K562 (cell line): ENCODE results near the gene AKR1C4. TPM values are rescaled to one million over a fixed set of nuclear protein-coding genes. Genes with fewer than 3 reads are reported as not detected.
A peak's percentile ranks its signal among the peaks of the same experiment; 100 is the strongest.

Source experiments
- ATAC-seq: fragments of 200-7000 bp; cut with Tn5 transposase; 3 replicates; pipeline ENCODE4 v1.9.1; 2020; ENCODE audit warnings: moderate library complexity
- BruUV-seq: library from RNA; stranded (reverse); fragments of 400-500 nt; replicated peaks from 2 replicates; lab custom pipeline; 2021; lab: Mats Ljungman, UMichigan
- CTCF ChIA-PET: fragments of 300-600 bp; formaldehyde crosslinking; extraction: SDS; loops from one replicate; lab custom pipeline; 2021; ENCODE audit warnings: low intra/inter-chr PET ratio; lab: Yijun Ruan, JAX
- POLR2A ChIA-PET: fragments of 300-600, 350-650 bp; sonication (Branson Sonifier 250); formaldehyde crosslinking; extraction: SDS; loops from one replicate; lab custom pipeline; 2021; ENCODE audit warnings: antibody characterized with exemption, inconsistent platforms; lab: Yijun Ruan, JAX
- DNase-seq, 4 experiments: peaks; one replicate each; pipeline versions ENCODE4 v3.0.0 to v3.0.0-alpha.2; 2011 to 2018; ENCODE audit warnings: low spot score in 3 of 4, mixed read lengths in 3 of 4; ENCODE audit errors: extremely low read depth in 1 of 4
- FAIRE-seq: peaks from 2 replicates; lab custom pipeline; 2011; peaks lifted over from hg19 to GRCh38; lab: Jason Lieb, UNC
- H2AFZ ChIP-seq: 2 replicates; pipeline ENCODE4 v1.6.0; 2011; ENCODE audit warnings: low read depth, low read length, control low read depth, inconsistent platforms
- H3K27ac ChIP-seq: fragments of 200-600 bp; 3 replicates; pipeline ENCODE4 v1.8.0; 2011; ENCODE audit warnings: low read depth, mild to moderate bottlenecking, control low read depth, inconsistent platforms, low read length, moderate library complexity, mixed read lengths; ENCODE audit errors: extremely low read depth
- H3K27me3 ChIP-seq, 2 experiments: fragments of 300-600 bp in 1 of 2; 2 replicates in 1 of 2; 3 replicates in 1 of 2; pipeline versions ENCODE4 v1.6.0 to v1.8.0; 2011; ENCODE audit warnings: inconsistent platforms in 2 of 2, low read length in 2 of 2, mild to moderate bottlenecking in 1 of 2, mixed read lengths in 1 of 2, moderate library complexity in 1 of 2; ENCODE audit not compliant: control insufficient read depth in 2 of 2, insufficient read depth in 2 of 2
- H3K36me3 ChIP-seq: fragments of 300-600 bp; 3 replicates; pipeline ENCODE4 v1.8.0; 2011; ENCODE audit warnings: mild to moderate bottlenecking, low read length, inconsistent platforms; ENCODE audit not compliant: control insufficient read depth, insufficient read depth
- H3K4me1 ChIP-seq, 2 experiments: fragments of 200-600 bp in 1 of 2; replicated peaks in 1 of 2; 2 replicates in 1 of 2; 3 replicates in 1 of 2; pipeline versions ENCODE4 v1.5.1 to v1.8.0; 2011; ENCODE audit warnings: inconsistent platforms in 2 of 2, low read length in 2 of 2, mild to moderate bottlenecking in 1 of 2, mixed read lengths in 1 of 2, moderate library complexity in 1 of 2; ENCODE audit not compliant: control insufficient read depth in 2 of 2, insufficient read depth in 2 of 2
- H3K4me2 ChIP-seq: 2 replicates; pipeline ENCODE4 v1.6.1; 2011; ENCODE audit warnings: low read length, control low read depth, inconsistent platforms, mixed read lengths; ENCODE audit not compliant: insufficient read depth
- H3K4me3 ChIP-seq: fragments of 200-600 bp; sonication (generic), shearing (Covaris generic); 2 replicates; pipeline ENCODE4 v1.5.1; 2016; ENCODE audit warnings: control low read depth, inconsistent platforms
- H3K79me2 ChIP-seq: fragments of 200-600 bp; 3 replicates; pipeline ENCODE4 v1.8.0; 2011; ENCODE audit warnings: low read length, inconsistent platforms; ENCODE audit not compliant: control insufficient read depth, insufficient read depth
- H3K9ac ChIP-seq, 2 experiments: 2 replicates each; pipeline versions ENCODE4 v1.6.0 to v1.6.1; 2011; ENCODE audit warnings: low read depth in 2 of 2, low read length in 2 of 2, control low read depth in 1 of 2, inconsistent platforms in 1 of 2, mild to moderate bottlenecking in 1 of 2, mixed read lengths in 1 of 2; ENCODE audit not compliant: insufficient read depth in 1 of 2
- H3K9me1 ChIP-seq: one replicate; pipeline ENCODE4 v1.6.0; 2011; ENCODE audit warnings: inconsistent platforms, mild to moderate bottlenecking, low read length, moderate library complexity; ENCODE audit not compliant: control insufficient read depth, insufficient read depth
- H3K9me3 ChIP-seq: replicated peaks from 2 replicates; pipeline ENCODE4 v1.5.1; 2011; ENCODE audit warnings: low read depth, low read length, inconsistent platforms; ENCODE audit not compliant: control insufficient read depth, insufficient read depth
- H4K20me1 ChIP-seq: replicated peaks from 2 replicates; pipeline ENCODE4 v1.6.1; 2011; ENCODE audit warnings: low read length, inconsistent platforms, mixed read lengths; ENCODE audit not compliant: control insufficient read depth, insufficient read depth
- ARID1B ChIP-seq: fragments of 450-650 bp; IDR thresholded peaks from 2 replicates; pipeline ENCODE4 v1.6.1; 2016; ENCODE audit warnings: antibody characterized with exemption, mild to moderate bottlenecking, inconsistent platforms
- CBFA2T2 ChIP-seq: fragments of 450-650 bp; conservative IDR thresholded peaks from 2 replicates; pipeline ENCODE4 v1.6.1; 2017; ENCODE audit warnings: mild to moderate bottlenecking
- CBFA2T3 ChIP-seq: fragments of 450-650 bp; IDR thresholded peaks from 2 replicates; pipeline ENCODE4 v1.6.1; 2017
- LEF1 ChIP-seq: fragments of 450-650 bp; IDR thresholded peaks from 2 replicates; pipeline ENCODE4 v1.6.1; 2016; ENCODE audit warnings: mild to moderate bottlenecking
- NCOR1 ChIP-seq: fragments of 450-650 bp; IDR thresholded peaks from 2 replicates; pipeline ENCODE4 v1.6.1; 2016; ENCODE audit warnings: mild to moderate bottlenecking, moderate library complexity
- TAL1 ChIP-seq: fragments of 450-650 bp; IDR thresholded peaks from 2 replicates; pipeline ENCODE4 v1.6.1; 2016; ENCODE audit warnings: mild to moderate bottlenecking
- TCF3 ChIP-seq: sonication (generic); formaldehyde crosslinking; IDR thresholded peaks from 2 replicates; pipeline ENCODE4 v1.4.0; 2020; ENCODE audit warnings: mild to moderate bottlenecking, missing genetic modification reagents
- ZFP36 ChIP-seq: fragments of 150-350 bp; IDR thresholded peaks from 2 replicates; pipeline ENCODE4 v1.6.1; 2018; ENCODE audit warnings: low read length, low read depth; ENCODE audit not compliant: partially characterized antibody
- ZNF696 ChIP-seq: fragments of 250-450 bp; sonication (Bioruptor Pico); conservative IDR thresholded peaks from 2 replicates; pipeline ENCODE4 v1.4.0; 2020; ENCODE audit warnings: mild to moderate bottlenecking, moderate library complexity
- WGBS: fragments of 100-300 bp; shearing (Covaris generic); methylation state at CpG from one replicate; pipeline ENCODE4 v1.1.6; 2016; ENCODE audit warnings: low coverage, mixed read lengths; ENCODE audit not compliant: insufficient coverage; ENCODE audit errors: missing lambda C conversion rate; 5-methylcytosine and 5-hydroxymethylcytosine counted together
- in situ Hi-C: fragments of 300-500 bp; cut with MboI; formaldehyde crosslinking; loops from 4 replicates; pipeline ENCODE4 v1.15.0; 2018; ENCODE audit warnings: inconsistent platforms, mixed read lengths
- intact Hi-C: fragments of 100-400 bp; cut with micrococcal nuclease; formaldehyde crosslinking; loops from 2 replicates; pipeline ENCODE4 v1.14.2; 2022
- polyA plus RNA-seq, 8 experiments: library from polyadenylated mRNA; depleted of rRNA in 4 of 8; stranded (reverse) in 5 of 8; unstranded in 3 of 8; fragments of >200 nt; fragmentation: Nextera tagmentation in 2 of 8; fragmentation: Illumina TruSeq in 1 of 8; extraction: Ambion mirVana in 2 of 8; extraction: Trizol in 1 of 8; gene quantifications; 2 replicates each; pipeline versions ENCODE4 v1.2.1 to v1.2.3, GENCODE V29; 2011 to 2014; ENCODE audit warnings: inconsistent platforms in 1 of 8, missing spikeins in 1 of 8
- total RNA-seq, 7 experiments: library from RNA; depleted of rRNA in 6 of 7; stranded (reverse); fragments of >200 nt in 6 of 7; fragmentation: Illumina TruSeq in 2 of 7; extraction: Trizol in 2 of 7; gene quantifications; 2 replicates each; pipeline versions ENCODE4 v1.2.1 to v1.2.3, GENCODE V29; 2011 to 2021; ENCODE audit warnings: low replicate concordance in 1 of 7
- TF ChIP-seq, protein P1 (sequence below), 2 experiments: fragments of 450-650 bp in 1 of 2; sonication (generic) in 1 of 2; formaldehyde crosslinking in 1 of 2; IDR thresholded peaks in 1 of 2; conservative IDR thresholded peaks in 1 of 2; 2 replicates each; pipeline versions ENCODE4 v1.6.1 to v1.8.1; 2016 to 2023; ENCODE audit warnings: mild to moderate bottlenecking in 2 of 2, moderate library complexity in 2 of 2, inconsistent platforms in 1 of 2, missing genetic modification reagents in 1 of 2

AKR1C4 gene
- total and polyA plus RNA-seq, 9 of the 15 experiments (the other 6 are each of a cell fraction or from before 2014, with no cell fraction given): 0.13 TPM; not detected in 8

DNA sequence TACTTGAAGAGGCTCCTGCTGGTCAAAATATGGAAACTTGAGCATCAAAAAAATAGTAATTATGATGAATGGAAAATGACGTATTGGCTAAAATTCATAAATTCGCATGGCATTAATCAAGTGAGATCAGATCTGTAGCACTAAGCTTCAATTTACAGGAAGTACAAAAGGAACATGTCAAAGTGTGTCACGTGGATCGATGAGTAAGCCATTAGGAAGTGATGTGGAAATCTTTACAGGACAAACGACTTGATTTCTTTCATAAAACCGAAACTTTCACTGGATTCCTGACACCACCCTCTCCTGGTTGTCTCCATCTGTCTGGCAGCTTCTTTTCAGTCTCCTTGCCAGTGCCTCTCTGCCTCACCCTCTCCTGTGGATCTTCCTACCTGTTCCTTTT lies 37.5 kb upstream of the AKR1C4 start:
- DNase-seq: no peak
- no peaks in the 10 kb centered on the region for H3K9me1 ChIP-seq
- no peak for ATAC-seq
- no peak overlapping the region for H3K4me3 ChIP-seq
- H4K20me1 ChIP-seq: no peaks in the 10 kb centered on the region
- no peak for FAIRE-seq
- TF ChIP-seq ZNF696 (CRISPR knock-in tag): no peak
- TF ChIP-seq, protein P1, sequence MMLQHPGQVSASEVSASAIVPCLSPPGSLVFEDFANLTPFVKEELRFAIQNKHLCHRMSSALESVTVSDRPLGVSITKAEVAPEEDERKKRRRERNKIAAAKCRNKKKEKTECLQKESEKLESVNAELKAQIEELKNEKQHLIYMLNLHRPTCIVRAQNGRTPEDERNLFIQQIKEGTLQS (IDR thresholded peaks at IDR 0.05): peak; percentile 25; the same call in 1 of the 2 replicates
- TF ChIP-seq, protein P1 (CRISPR knock-in tag; conservative IDR thresholded peaks at IDR 0.05): no peak
- TF ChIP-seq, all 486 proteins: peak for 1
- Histone ChIP-seq H2AFZ (no peak overlapping the region), H3K9me3 (peaks cover 5% of the 10 kb centered on the region; the same call in 1 of the 2 replicates), H3K9ac (no peak overlapping the region), H3K36me3 (no peaks in the 10 kb centered on the region), H3K4me2 (no peak overlapping the region), H3K27ac (no peak overlapping the region), H3K27me3 (no peaks in the 10 kb centered on the region), H3K4me1 (no peaks in the 10 kb centered on the region), H3K79me2 (no peaks in the 10 kb centered on the region)
- WGBS: 16% methylated on average over 6 of the region's 6 CpGs
- no TSS peak for BruUV-seq
- ChIA-PET CTCF (no interaction called here), POLR2A (interaction anchor here (0.6 kb wide), 1 partner anchor 89 kb away, joined by 3 read pairs; no protein-coding TSS in a partner anchor)
- intact Hi-C loops: no loop called here
- in situ Hi-C loops: no loop called here

DNA sequence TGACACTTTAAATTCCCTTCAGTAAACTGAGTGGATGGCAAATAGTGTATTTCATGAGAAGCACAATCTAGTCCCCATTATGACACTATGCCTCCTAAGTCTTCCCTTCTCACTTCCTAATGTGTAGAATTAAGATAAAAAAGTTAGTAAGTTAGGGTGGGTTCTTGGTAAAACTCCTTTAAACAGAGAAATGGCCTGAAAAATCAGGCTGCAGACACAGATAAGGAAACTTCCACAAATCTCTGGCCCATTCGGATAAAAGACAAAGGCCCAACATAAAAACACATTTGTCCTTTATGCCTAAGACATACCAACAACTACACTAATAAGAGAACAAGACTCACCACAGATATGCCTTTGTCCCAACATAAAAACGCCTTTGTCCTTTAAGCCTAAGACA lies 33.1 kb upstream of the AKR1C4 start:
- DNase-seq: no peak
- ATAC-seq: no peak
- ChIA-PET CTCF (no interaction called here), POLR2A (no interaction called here)
- no peak overlapping the region for H2AFZ ChIP-seq
- H3K4me2 ChIP-seq: no peak overlapping the region
- in situ Hi-C loops (no loop called here), intact Hi-C loops (no loop called here)
- no peak overlapping the region for H3K27ac ChIP-seq
- no peak overlapping the region for H3K9ac ChIP-seq
- TF ChIP-seq CBFA2T3 (peak; percentile 68), NCOR1 (peak; percentile 35; the same call in 1 of the 2 replicates), ARID1B (peak; percentile 58), ZFP36 (no peak), TCF3 (peak; percentile 56), TAL1 (peak; percentile 47), LEF1 (no peak), CBFA2T2 (peak; percentile 41)
- BruUV-seq: no TSS peak
- peaks cover 13% of the 10 kb centered on the region; the same call in 1 of the 2 replicates for H3K9me3 ChIP-seq
- no peaks in the 10 kb centered on the region for H3K36me3 ChIP-seq
- H3K79me2 ChIP-seq: no peaks in the 10 kb centered on the region
- no peaks in the 10 kb centered on the region for H3K9me1 ChIP-seq
- H4K20me1 ChIP-seq: no peaks in the 10 kb centered on the region
- no peaks in the 10 kb centered on the region for H3K27me3 ChIP-seq
- no peak for FAIRE-seq
- no peaks in the 10 kb centered on the region for H3K4me1 ChIP-seq
- H3K4me3 ChIP-seq: no peak overlapping the region
- 3% methylated on average over 2 of the region's 2 CpGs for WGBS
